GM21367 (cell line): ENCODE results near the gene RITA1.
A peak's percentile ranks its signal among the peaks of the same experiment; 100 is the strongest.

Experiments used
- ATAC-seq: cut with Tn5 transposase; IDR thresholded peaks from one replicate; pipeline ENCODE4 v1.9.1; 2021; ENCODE audit not compliant: unreplicated experiment

RITA1 gene

GRCh38 chr12:113173081-113173698 lies 12.3 kb upstream of the RITA1 start:
- ATAC-seq, result peak; percentile 59

DNA sequence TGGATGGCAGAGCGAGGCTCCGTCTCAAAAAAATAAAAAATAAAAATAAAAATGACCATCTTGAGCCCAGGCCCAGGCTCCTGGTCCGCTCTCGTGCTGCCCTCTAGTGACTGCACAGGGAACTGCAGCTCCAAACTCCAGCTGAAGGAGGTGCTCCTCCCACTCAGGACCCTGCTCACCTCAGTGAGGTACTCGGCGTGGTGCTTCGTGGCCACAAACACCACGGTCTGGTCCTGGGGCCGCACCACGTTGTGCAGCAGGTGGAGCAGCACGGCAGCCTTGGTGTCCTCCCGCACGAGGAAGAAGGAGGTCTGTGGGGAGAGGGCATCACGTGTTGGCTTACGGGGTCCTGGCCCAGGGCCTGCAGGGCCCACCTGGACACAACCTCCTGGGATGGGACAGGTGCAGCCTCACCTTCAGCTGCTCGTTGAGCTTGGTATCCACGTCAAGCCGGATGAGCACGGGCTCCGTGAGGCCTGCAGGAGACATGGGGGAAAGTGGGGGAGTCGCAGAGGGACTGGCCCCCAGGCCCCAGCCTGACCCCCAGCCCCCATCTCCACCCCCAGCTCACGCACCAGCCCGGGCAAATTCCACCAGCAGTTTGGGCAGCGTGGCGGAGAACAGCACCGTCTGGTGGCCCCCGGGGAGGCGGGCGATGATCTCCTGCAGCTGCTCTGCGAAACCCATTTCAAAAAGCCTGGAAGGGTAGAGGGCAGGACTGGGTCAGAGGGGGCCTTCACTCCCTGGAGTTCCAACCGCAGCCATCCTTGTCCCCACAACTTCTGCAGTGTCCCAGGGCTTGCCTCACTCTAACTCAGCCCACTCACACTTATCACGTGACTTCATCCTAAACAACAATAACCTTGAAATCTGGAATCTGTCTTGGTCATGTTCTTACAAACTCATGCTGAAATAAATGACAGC lies 10.8 kb upstream of the RITA1 start:
- ATAC-seq, result no peak

GRCh38 chr12:113179023-113179422 lies 6.5 kb upstream of the RITA1 start:
- ATAC-seq, result no peak

DNA sequence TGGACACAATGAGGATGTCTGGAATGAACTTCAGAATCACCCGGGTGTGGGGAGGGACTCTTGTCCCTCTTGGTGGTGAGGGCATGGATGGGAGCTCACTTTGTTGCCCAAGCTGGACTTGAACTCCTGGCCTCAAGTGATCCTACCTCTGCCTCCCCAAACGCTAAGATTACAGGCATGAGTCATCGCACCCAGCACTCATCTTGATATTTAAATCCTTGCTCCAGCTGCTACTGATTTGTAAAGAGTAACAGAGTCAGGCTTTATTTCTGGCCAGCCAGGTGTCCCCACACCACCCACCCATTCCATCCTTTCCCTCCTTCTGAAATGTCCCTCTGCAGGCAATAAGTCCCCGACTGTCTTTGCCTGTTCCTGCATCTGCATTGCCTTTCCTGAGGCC lies 5.2 kb upstream of the RITA1 start:
- no peak for ATAC-seq

DNA sequence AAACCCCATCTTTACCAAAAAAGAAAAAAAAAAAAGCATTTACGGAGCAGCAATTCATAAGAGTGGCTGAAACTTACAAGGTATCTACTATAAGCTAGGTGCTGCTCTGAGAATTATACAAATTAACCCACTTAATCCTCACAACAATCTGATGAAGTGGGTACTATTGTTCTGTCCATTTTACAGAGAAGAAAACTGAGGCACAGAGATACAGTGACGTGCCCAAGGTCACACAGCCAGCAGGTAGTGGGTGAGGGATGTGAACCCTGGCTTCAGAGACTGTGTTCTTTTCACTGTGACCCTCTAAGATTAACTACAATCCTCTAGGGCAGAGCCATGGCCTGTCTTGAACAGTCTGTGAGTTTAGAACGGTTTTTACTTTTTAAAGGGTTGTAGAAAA lies 3.5 kb upstream of the RITA1 start:
- no peak for ATAC-seq

DNA sequence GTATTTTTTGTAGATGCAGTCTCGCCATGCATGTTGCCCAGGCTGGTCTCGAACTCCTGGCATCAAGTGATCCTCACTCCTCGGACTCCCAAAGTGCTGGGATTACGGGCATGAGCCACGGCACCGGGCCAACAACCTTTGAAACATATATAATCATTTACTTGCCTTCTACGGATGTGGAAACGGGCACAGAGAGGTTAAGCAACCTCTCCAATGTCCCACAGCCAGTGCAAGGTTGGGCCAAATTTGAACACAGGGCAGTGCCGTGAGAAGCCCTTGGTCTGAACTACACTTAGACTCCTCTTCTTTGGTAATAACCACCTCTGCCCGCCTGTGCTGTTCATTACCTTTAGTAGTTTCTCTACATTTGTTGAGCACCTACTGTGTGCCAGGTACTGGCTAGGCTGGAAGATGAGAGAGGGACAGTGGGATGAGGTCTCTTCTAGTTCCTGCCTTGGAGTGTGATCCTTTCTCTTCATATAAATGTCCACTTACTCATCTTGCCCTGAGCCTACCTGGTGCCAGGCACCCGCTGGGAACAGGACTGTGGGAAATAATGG lies 2.4 kb upstream of the RITA1 start:
- no peak for ATAC-seq

DNA sequence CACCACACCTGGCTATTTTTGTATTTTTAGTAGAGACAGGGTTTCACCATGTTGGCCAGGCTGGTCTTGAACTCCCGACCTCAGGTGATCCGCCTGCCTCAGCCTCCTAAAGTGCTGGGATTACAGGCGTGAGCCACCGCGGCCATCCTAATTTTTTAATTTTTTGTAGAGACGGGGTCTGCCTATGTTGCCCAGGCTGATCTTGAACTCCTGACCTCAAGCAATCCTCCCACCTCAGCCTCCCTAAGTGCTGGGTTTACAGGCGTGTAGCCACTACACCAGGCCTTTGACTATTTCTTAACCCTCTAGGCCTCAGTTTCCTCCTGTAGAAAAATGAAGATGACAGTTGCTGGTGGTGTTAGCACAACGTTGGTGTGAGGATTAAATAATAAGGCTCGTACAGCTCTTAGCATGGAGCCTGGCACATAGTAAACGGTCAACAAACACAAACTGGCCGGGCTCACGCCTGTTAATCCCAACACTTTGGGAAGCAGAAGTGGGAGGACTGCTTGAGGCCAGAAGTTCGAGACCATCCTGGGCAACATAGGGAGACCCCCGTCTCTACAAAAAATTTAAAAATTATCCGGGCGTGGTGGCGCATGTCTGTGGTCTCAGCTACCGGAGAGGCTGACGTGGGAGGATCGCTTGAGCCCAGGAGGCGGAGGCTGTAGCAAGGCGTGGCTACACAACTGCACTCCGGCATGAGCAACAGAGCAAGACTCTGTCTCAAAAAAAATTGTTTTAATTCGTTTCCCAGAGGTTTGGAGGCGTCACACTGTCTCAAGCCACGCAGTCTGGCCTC lies 1.2 kb upstream of the RITA1 start:
- peak; percentile 31 for ATAC-seq

DNA sequence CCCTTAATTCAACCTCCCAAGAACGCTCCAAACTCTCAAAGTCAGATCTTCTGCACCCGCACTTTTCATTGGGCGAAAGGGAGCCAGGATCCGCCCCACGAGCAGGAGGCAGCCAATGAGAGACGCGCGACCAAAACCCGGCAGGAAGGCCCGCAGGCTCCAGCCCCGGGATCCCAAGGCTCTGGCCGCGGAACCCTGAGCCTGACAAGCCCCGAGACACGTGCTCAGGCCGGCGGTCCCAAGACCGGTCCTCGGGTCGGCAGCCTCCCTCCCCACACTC lies 681 bp upstream of the RITA1 start:
- peak; percentile 73 for ATAC-seq

DNA sequence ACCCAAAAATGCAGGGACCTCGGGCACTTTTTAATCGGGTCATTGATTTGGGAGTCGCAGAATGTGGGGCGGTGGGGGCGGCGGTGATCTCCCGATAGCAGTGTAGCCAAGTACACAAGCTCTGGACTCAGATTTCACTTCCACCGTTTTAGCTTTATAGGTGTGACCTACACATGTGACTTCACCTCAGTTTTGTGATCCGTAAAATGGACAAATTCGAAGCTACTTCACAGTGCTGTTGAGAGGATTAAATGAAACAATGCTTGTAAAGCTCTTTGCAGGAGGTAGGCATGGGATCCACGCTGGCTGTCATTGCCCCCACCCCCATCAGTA lies 478 bp downstream of the RITA1 start:
- no peak for ATAC-seq

DNA sequence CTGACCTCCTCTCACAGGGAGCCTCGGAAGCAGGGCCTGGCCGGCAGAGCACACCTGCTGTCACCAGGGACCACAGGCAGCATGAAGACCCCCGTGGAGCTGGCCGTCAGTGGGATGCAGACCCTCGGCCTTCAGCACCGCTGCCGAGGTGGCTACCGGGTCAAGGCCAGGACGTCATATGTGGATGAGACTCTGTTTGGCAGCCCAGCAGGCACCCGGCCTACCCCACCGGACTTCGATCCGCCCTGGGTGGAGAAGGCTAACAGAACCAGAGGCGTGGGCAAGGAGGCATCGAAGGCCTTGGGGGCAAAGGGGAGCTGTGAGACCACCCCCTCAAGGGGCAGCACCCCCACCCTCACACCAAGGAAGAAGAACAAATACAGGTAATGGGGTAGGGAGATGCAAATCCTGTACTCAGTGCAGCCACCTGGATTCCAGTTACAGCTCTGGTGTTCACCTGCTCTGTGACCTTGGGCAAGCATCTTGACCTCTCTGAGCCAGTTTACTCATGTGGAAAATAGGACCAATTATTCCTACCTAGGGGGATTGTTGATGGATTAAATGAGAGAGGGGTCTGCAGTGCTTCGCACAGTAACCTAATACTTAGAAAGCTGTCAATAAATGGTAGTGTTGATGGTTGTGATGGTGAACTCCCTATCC lies 1.3 kb downstream of the RITA1 start:
- no peak for ATAC-seq

DNA sequence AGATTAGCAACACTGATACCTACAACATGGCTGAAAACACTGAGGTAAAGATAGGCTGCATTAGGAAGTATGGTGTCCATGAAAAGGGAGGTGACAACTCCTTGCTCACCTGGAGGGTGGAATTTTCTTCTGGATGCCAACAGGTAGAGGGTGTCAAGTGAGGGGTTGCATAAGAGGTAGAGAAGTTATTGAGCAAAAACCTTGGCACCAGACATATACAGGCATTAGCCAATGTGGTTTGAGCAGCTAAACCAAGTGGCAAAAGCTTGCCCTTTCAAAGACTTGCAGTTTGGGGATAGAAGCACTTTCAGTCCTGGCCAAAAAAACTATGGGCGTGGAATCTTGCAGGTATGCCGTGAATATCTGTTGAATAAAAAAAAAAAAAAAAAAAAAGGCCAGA lies 3.8 kb downstream of the RITA1 start:
- no peak for ATAC-seq

- no peak for ATAC-seq
These were observed 5.2 kb downstream of the RITA1 start for GRCh38 chr12:113190761-113191160.

DNA sequence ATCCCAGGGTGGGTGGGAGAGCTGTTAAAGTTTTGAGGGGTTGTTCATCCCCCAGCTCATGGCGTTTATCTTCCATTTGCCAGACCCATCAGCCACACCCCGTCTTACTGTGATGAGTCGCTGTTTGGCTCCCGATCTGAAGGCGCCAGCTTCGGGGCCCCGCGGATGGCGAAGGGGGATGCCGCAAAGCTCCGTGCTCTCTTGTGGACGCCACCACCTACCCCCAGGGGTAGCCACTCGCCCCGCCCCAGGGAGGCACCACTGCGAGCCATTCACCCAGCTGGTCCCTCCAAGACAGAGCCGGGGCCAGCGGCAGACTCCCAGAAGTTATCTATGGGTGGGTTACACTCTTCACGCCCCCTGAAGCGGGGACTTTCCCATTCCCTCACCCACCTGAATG lies 5.7 kb downstream of the RITA1 start:
- ATAC-seq, result no peak

- no peak for ATAC-seq
These were observed 9.5 kb downstream of the RITA1 start for GRCh38 chr12:113194971-113195391.

GRCh38 chr12:113195598-113195997 lies 10.1 kb downstream of the RITA1 start:
- ATAC-seq, result no peak

DNA sequence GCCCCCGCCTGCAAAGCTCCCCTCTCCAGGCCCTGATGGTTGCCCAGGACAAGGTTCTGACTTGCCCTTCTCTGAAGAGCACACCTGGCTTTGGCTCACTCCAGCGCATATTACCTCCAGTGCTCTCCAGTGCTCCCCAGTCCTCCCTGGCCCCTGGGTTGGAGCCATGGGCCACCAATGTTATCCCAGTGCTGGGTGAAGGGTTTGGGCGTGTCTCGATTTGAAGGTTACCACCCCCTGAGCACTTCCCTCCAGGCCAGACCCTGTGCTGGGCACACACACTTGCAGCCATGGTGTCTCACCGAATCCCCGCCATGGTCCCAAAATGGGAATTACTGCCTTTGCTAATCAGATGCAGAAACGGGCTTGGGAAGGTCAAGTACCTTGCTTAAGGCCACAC lies 11.1 kb downstream of the RITA1 start:
- no peak for ATAC-seq

- ATAC-seq, result peak; percentile 74
These were observed 11.5 kb downstream of the RITA1 start for GRCh38 chr12:113196990-113197389.

DNA sequence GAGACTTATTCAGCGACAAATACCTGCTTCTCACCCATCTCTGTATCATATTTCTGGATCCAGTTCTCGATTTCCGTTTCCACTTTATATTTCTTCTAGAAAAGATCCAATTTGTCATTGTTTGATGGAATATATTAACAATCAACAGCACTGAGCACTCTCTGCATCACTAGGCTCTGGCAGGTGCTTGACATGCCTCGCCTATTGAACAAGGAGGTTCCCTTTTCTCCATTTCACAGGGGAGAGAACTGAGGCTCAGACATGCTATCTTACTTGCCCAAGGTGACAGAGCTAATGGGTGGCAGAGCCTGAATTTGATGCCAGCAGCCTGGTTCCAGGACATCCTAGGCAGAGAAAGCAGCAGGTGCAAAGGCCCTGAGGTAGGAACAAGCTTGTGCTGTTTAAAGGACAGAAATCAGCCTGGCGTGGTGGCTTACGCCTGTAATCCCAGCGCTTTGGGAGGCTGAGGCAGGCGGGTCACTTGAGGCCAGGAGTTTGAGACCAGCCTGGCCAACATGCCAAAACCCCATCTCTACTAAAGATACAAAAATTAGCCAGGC lies 12.1 kb downstream of the RITA1 start:
- no peak for ATAC-seq

DNA sequence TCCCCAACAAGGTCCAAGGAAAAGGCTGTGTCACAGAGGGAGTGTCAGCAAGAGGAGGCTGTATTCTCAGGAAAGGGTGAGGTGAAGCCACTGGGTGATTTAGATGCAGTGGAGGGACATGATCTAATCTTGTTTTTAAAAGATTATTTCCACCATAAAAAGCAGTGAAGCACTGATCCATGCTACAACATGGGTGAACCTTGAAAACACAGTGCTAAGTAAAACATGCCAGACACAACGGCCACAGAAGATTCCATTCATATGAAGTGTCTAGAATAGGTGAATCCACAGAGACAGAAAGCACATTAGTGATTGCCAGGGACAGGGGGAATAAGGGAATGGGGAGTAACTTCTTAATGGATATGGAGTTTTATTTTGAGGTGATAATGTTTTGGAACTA lies 12.8 kb downstream of the RITA1 start:
- ATAC-seq, result no peak

DNA sequence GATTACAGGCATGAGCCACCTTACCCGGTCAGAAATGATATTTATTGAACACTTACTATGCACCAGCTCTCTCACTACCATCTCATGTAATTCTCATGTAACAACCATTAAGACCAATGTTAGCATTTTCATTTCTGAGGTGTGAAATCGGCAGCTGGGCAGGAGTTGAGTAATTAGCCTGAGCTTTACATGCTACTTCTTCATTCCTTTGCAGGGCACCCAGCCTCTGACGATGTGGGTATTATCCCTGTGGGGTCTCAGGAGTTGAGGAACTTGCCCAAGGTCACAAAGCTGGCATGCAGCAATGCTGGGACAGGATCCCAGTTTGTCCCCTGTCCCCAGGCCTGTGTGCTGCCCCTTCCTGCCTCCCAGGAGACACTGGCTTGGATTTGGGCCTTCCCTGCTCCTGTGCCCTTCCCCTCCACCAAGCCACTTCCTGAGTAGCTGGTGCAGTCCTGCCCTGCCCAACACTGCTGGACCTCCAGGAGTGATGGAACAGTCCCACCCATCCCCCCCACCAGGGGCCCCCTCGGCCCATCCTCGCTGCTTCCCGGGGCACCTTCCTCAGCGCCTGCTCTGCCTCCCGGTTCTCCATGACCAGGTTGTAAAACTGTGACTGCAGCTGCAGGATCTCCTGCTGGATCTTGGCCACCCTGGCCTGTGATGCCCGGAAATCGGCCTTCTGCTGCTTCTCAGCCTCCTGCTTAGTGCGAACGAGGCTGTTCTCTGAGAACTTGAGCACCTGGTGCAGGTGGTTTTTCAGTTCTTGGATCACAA lies 14.7 kb downstream of the RITA1 start:
- ATAC-seq, result no peak
